Fibroblast of the aortic adventitia (primary cell): ENCODE measurements around the gene CTNNBIP1. TPM values are rescaled to one million over a fixed set of nuclear protein-coding genes. Genes with fewer than 3 reads are reported as not detected.

Source experiments
- DNase-seq: peaks from one replicate; pipeline ENCODE4 v3.0.0-alpha.2; 2010; ENCODE audit warnings: low read depth
- H3K4me3 ChIP-seq: 2 replicates; pipeline ENCODE4 v1.5.1; 2011; ENCODE audit warnings: low read depth, mild to moderate bottlenecking, control low read depth, low read length, moderate library complexity
- CTCF ChIP-seq: IDR thresholded peaks from 2 replicates; pipeline ENCODE4 v1.5.1; 2011; ENCODE audit warnings: mild to moderate bottlenecking, low read length, control low read depth, inconsistent platforms; ENCODE audit not compliant: insufficient read depth
- total RNA-seq: library from RNA; depleted of rRNA; stranded (reverse); fragments of >200 nt; gene quantifications from 2 replicates; pipeline ENCODE4 v1.2.3, GENCODE V29; 2012; ENCODE audit warnings: low replicate concordance

The CTNNBIP1 gene
- total RNA-seq, 1 donor: 11.9 TPM

GRCh38 chr1:9859281-9860014, 50.6 kb downstream of the CTNNBIP1 start:
- DNase-seq: peak; percentile 38
- no peak for TF ChIP-seq CTCF

GRCh38 chr1:9858293-9859035, 51.6 kb downstream of the CTNNBIP1 start:
- DNase-seq: no peak
- H3K4me3 ChIP-seq: no peak overlapping the region
- TF ChIP-seq CTCF: no peak

More at GRCh38 chr1:9859281-9860014, 50.6 kb downstream of the CTNNBIP1 start:
- H3K4me3 ChIP-seq: no peak overlapping the region

- no peak overlapping the region for H3K4me3 ChIP-seq
- DNase-seq: no peak
- no peak for TF ChIP-seq CTCF
Observed at GRCh38 chr1:9855186-9855585, 54.9 kb downstream of the CTNNBIP1 start.

GRCh38 chr1:9853249-9853595, 56.8 kb downstream of the CTNNBIP1 start:
- no peak for TF ChIP-seq CTCF
- H3K4me3 ChIP-seq: no peak overlapping the region
- DNase-seq: no peak

- DNase-seq: peak; percentile 86
- no peak overlapping the region for H3K4me3 ChIP-seq
- TF ChIP-seq CTCF: no peak
Observed at GRCh38 chr1:9852410-9853248, 57.4 kb downstream of the CTNNBIP1 start.

- H3K4me3 ChIP-seq: no peak overlapping the region
- no peak for TF ChIP-seq CTCF
- no peak for DNase-seq
Observed at GRCh38 chr1:9852004-9852403, 58.1 kb downstream of the CTNNBIP1 start.
